WTC11 (cell line): ENCODE measurements around the gene CTNNA3. TPM values are rescaled to one million over a fixed set of nuclear protein-coding genes. Genes with fewer than 3 reads are reported as not detected.

ENCODE experiments used
- ATAC-seq: fragments of 200-7000 bp; cut with Tn5 transposase; 2 replicates; pipeline ENCODE4 v1.10.0; 2021; ENCODE audit warnings: mild to moderate bottlenecking, moderate library complexity
- CTCF ChIA-PET: fragments of 300-600 bp; sonication (Branson Sonifier 250); formaldehyde crosslinking; loops from one replicate; lab custom pipeline; 2021; ENCODE audit warnings: antibody characterized with exemption; lab: Charles Lee
- POLR2A ChIA-PET: fragments of 350-600 bp; sonication (Branson Sonifier 250); formaldehyde crosslinking; loops from one replicate; lab custom pipeline; 2021; ENCODE audit warnings: antibody characterized with exemption; lab: Charles Lee
- DNase-seq: peaks from one replicate; pipeline ENCODE4 v3.0.0; 2021; ENCODE audit warnings: low spot score
- H3K27ac Mint-ChIP-seq: 2 replicates; pipeline ENCODE4 v1.8.0; 2021; ENCODE audit warnings: mixed read lengths
- H3K27me3 Mint-ChIP-seq: 2 replicates; pipeline ENCODE4 v1.8.0; 2021; ENCODE audit warnings: low read depth, mild to moderate bottlenecking, moderate library complexity, mixed read lengths
- H3K36me3 Mint-ChIP-seq: 2 replicates; pipeline ENCODE4 v1.8.0; 2021; ENCODE audit warnings: mixed read lengths
- H3K4me1 Mint-ChIP-seq: 2 replicates; pipeline ENCODE4 v1.8.0; 2022; ENCODE audit warnings: mixed read lengths
- H3K4me3 Mint-ChIP-seq: 2 replicates; pipeline ENCODE4 v1.8.0; 2021; ENCODE audit warnings: mild to moderate bottlenecking, moderate library complexity, mixed read lengths
- H3K9me3 Mint-ChIP-seq: 2 replicates; pipeline ENCODE4 v1.8.0; 2021; ENCODE audit warnings: mixed read lengths
- CREB1 ChIP-seq: sonication (generic); formaldehyde crosslinking; IDR thresholded peaks from 2 replicates; pipeline ENCODE4 v1.8.0; 2023; ENCODE audit warnings: mild to moderate bottlenecking, missing genetic modification reagents
- EMX1 ChIP-seq: fragments of 250-450 bp; sonication (Bioruptor Pico); IDR thresholded peaks from 2 replicates; pipeline ENCODE4 v1.8.0; 2021; ENCODE audit warnings: mild to moderate bottlenecking
- GABPB1 ChIP-seq: sonication (generic); formaldehyde crosslinking; IDR thresholded peaks from 2 replicates; pipeline ENCODE4 v1.8.1; 2023; ENCODE audit warnings: mild to moderate bottlenecking, missing genetic modification reagents
- GRHL2 ChIP-seq: fragments of 250-450 bp; sonication (Bioruptor Pico); IDR thresholded peaks from 2 replicates; pipeline ENCODE4 v1.8.0; 2022; ENCODE audit warnings: mild to moderate bottlenecking, moderate library complexity; ENCODE audit not compliant: insufficient replicate concordance, severe bottlenecking
- GTF2I ChIP-seq: fragments of 250-450 bp; sonication (Bioruptor Pico); conservative IDR thresholded peaks from 2 replicates; pipeline ENCODE4 v1.4.0; 2021; ENCODE audit warnings: mild to moderate bottlenecking
- HMGA2 ChIP-seq: fragments of 250-450 bp; sonication (Bioruptor Pico); IDR thresholded peaks from 2 replicates; pipeline ENCODE4 v1.4.0; 2021; ENCODE audit warnings: mild to moderate bottlenecking, moderate library complexity
- JAZF1 ChIP-seq: fragments of 250-450 bp; sonication (Bioruptor Pico); IDR thresholded peaks from 2 replicates; pipeline ENCODE4 v1.9.0; 2021; ENCODE audit warnings: moderate library complexity, mild to moderate bottlenecking, inconsistent platforms
- JUN ChIP-seq: sonication (generic); formaldehyde crosslinking; IDR thresholded peaks from 2 replicates; pipeline ENCODE4 v1.8.0; 2023; ENCODE audit warnings: mild to moderate bottlenecking, missing genetic modification reagents
- PRRX2 ChIP-seq: fragments of 250-450 bp; sonication (Bioruptor Pico); IDR thresholded peaks from 2 replicates; pipeline ENCODE4 v1.8.0; 2021; ENCODE audit warnings: mild to moderate bottlenecking
- SMAD4 ChIP-seq: sonication (generic); formaldehyde crosslinking; IDR thresholded peaks from 2 replicates; pipeline ENCODE4 v1.8.0; 2022; ENCODE audit warnings: mild to moderate bottlenecking, missing genetic modification reagents
- SP1 ChIP-seq: sonication (generic); formaldehyde crosslinking; conservative IDR thresholded peaks from 2 replicates; pipeline ENCODE4 v1.8.1; 2022; ENCODE audit warnings: missing genetic modification reagents
- ZNF138 ChIP-seq: sonication (generic); formaldehyde crosslinking; conservative IDR thresholded peaks from 2 replicates; pipeline ENCODE4 v1.8.1; 2022; ENCODE audit warnings: mild to moderate bottlenecking, moderate library complexity, missing genetic modification reagents
- ZNF219 ChIP-seq: sonication (generic); formaldehyde crosslinking; IDR thresholded peaks from 2 replicates; pipeline ENCODE4 v1.8.0; 2023; ENCODE audit warnings: missing genetic modification reagents, mild to moderate bottlenecking, borderline replicate concordance
- total RNA-seq: library from RNA; stranded (reverse); gene quantifications from 3 replicates; pipeline ENCODE4 v1.2.3, GENCODE V29; 2021
- TF ChIP-seq, protein P1 (sequence below): sonication (generic); formaldehyde crosslinking; IDR thresholded peaks from 2 replicates; pipeline ENCODE4 v1.8.0; 2022; ENCODE audit warnings: mild to moderate bottlenecking, missing genetic modification reagents
- TF ChIP-seq, protein P2 (sequence below): sonication (generic); formaldehyde crosslinking; IDR thresholded peaks from 2 replicates; pipeline ENCODE4 v1.8.0; 2022; ENCODE audit warnings: missing genetic modification reagents
- TF ChIP-seq, protein P3 (sequence below): sonication (generic); formaldehyde crosslinking; IDR thresholded peaks from 2 replicates; pipeline ENCODE4 v1.8.0; 2023; ENCODE audit warnings: missing genetic modification reagents, mild to moderate bottlenecking, borderline replicate concordance
- TF ChIP-seq, protein P4 (sequence below): fragments of 250-450 bp; sonication (Bioruptor Pico); conservative IDR thresholded peaks from 2 replicates; pipeline ENCODE4 v1.9.0; 2021; ENCODE audit warnings: mild to moderate bottlenecking
- TF ChIP-seq, protein P5 (sequence below): fragments of 250-450 bp; sonication (Bioruptor Pico); IDR thresholded peaks from 2 replicates; pipeline ENCODE4 v2.1.2; 2022; ENCODE audit warnings: mild to moderate bottlenecking, moderate library complexity

Gene CTNNA3
- total RNA-seq, 1 experiment from 2014 or later, result 6.1 TPM

DNA sequence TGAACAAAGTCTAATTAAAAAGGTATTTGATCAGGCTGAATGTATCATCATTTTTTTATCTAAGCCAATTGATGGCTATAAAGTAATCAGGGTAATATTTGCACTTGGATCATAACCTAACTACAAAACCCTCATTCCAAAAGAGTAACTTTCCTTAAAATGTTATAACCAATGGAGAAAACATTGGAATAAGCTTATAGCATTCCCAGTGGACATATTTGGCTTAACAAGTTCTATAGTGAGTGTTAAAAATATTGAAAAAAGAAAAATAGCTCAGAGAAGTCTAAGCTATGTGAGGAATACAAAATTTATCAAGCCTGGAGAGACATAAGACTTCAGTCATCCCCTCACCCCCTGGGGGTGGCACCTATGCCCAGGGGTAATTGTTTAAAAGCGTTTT lies 411.4 kb downstream of the CTNNA3 start:
- ChIA-PET CTCF (interaction anchor here (0.6 to 2.0 kb wide), 5 partner anchors 21 to 359 kb away, joined by 3 to 7 read pairs (median 3); partner anchors contain the start of gene LRRTM3), POLR2A (no interaction called here)
- Mint-ChIP-seq H3K27ac (no peak overlapping the region), H3K27me3 (0 out of 2 replicates have a peak, but pooled peaks cover 2% of the 10 kb centered on the region), H3K36me3 (peaks cover 12% of the 10 kb centered on the region), H3K4me3 (no peak overlapping the region), H3K4me1 (peaks cover 37% of the 10 kb centered on the region)
- ATAC-seq (no peak), DNase-seq (no peak)
- TF ChIP-seq, protein P1, sequence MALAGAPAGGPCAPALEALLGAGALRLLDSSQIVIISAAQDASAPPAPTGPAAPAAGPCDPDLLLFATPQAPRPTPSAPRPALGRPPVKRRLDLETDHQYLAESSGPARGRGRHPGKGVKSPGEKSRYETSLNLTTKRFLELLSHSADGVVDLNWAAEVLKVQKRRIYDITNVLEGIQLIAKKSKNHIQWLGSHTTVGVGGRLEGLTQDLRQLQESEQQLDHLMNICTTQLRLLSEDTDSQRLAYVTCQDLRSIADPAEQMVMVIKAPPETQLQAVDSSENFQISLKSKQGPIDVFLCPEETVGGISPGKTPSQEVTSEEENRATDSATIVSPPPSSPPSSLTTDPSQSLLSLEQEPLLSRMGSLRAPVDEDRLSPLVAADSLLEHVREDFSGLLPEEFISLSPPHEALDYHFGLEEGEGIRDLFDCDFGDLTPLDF (CRISPR knock-in tag), result no peak
- TF ChIP-seq PRRX2 (no peak), ZNF138 (CRISPR knock-in tag) (no peak), GTF2I (no peak), SP1 (CRISPR knock-in tag) (no peak), EMX1 (CRISPR knock-in tag) (no peak), GRHL2 (CRISPR knock-in tag) (no peak)
- TF ChIP-seq, protein P2, sequence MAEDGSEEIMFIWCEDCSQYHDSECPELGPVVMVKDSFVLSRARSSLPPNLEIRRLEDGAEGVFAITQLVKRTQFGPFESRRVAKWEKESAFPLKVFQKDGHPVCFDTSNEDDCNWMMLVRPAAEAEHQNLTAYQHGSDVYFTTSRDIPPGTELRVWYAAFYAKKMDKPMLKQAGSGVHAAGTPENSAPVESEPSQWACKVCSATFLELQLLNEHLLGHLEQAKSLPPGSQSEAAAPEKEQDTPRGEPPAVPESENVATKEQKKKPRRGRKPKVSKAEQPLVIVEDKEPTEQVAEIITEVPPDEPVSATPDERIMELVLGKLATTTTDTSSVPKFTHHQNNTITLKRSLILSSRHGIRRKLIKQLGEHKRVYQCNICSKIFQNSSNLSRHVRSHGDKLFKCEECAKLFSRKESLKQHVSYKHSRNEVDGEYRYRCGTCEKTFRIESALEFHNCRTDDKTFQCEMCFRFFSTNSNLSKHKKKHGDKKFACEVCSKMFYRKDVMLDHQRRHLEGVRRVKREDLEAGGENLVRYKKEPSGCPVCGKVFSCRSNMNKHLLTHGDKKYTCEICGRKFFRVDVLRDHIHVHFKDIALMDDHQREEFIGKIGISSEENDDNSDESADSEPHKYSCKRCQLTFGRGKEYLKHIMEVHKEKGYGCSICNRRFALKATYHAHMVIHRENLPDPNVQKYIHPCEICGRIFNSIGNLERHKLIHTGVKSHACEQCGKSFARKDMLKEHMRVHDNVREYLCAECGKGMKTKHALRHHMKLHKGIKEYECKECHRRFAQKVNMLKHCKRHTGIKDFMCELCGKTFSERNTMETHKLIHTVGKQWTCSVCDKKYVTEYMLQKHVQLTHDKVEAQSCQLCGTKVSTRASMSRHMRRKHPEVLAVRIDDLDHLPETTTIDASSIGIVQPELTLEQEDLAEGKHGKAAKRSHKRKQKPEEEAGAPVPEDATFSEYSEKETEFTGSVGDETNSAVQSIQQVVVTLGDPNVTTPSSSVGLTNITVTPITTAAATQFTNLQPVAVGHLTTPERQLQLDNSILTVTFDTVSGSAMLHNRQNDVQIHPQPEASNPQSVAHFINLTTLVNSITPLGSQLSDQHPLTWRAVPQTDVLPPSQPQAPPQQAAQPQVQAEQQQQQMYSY, result no peak
- TF ChIP-seq, all 79 proteins: peak for 0
- H3K9me3 Mint-ChIP-seq, result peaks cover 15% of the 10 kb centered on the region

DNA sequence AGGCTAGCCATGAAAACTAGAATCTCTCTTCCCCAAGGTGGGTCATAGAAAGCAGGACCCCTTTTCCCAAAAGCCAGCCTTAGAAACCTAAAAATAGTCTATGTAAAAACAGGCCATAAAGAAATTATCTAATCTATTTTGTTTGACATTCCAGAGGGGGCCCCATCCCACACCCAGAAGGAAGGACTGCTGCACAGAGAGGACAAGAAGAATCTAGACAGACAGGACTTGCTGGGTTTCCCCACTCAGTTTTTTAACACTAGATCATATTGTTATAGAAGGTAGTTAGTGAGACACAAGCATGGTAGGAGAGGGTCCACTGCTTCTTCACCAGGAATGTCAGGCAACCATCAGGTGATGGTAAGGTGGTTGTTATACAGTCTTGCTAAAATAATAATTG lies 413.1 kb downstream of the CTNNA3 start:
- Mint-ChIP-seq H3K4me3 (no peak overlapping the region), H3K4me1 (peaks cover 53% of the 10 kb centered on the region), H3K27me3 (0 out of 2 replicates have a peak, but pooled peaks cover 2% of the 10 kb centered on the region), H3K36me3 (peaks cover 13% of the 10 kb centered on the region), H3K9me3 (peaks cover 15% of the 10 kb centered on the region), H3K27ac (no peak overlapping the region)
- DNase-seq (no peak), ATAC-seq (no peak)
- ChIA-PET CTCF (no interaction called here), POLR2A (no interaction called here)
- no peak for TF ChIP-seq JAZF1 (CRISPR knock-in tag)
- TF ChIP-seq, protein P3, sequence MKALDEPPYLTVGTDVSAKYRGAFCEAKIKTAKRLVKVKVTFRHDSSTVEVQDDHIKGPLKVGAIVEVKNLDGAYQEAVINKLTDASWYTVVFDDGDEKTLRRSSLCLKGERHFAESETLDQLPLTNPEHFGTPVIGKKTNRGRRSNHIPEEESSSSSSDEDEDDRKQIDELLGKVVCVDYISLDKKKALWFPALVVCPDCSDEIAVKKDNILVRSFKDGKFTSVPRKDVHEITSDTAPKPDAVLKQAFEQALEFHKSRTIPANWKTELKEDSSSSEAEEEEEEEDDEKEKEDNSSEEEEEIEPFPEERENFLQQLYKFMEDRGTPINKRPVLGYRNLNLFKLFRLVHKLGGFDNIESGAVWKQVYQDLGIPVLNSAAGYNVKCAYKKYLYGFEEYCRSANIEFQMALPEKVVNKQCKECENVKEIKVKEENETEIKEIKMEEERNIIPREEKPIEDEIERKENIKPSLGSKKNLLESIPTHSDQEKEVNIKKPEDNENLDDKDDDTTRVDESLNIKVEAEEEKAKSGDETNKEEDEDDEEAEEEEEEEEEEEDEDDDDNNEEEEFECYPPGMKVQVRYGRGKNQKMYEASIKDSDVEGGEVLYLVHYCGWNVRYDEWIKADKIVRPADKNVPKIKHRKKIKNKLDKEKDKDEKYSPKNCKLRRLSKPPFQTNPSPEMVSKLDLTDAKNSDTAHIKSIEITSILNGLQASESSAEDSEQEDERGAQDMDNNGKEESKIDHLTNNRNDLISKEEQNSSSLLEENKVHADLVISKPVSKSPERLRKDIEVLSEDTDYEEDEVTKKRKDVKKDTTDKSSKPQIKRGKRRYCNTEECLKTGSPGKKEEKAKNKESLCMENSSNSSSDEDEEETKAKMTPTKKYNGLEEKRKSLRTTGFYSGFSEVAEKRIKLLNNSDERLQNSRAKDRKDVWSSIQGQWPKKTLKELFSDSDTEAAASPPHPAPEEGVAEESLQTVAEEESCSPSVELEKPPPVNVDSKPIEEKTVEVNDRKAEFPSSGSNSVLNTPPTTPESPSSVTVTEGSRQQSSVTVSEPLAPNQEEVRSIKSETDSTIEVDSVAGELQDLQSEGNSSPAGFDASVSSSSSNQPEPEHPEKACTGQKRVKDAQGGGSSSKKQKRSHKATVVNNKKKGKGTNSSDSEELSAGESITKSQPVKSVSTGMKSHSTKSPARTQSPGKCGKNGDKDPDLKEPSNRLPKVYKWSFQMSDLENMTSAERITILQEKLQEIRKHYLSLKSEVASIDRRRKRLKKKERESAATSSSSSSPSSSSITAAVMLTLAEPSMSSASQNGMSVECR, result no peak
- TF ChIP-seq, protein P1 (CRISPR knock-in tag), result no peak

DNA sequence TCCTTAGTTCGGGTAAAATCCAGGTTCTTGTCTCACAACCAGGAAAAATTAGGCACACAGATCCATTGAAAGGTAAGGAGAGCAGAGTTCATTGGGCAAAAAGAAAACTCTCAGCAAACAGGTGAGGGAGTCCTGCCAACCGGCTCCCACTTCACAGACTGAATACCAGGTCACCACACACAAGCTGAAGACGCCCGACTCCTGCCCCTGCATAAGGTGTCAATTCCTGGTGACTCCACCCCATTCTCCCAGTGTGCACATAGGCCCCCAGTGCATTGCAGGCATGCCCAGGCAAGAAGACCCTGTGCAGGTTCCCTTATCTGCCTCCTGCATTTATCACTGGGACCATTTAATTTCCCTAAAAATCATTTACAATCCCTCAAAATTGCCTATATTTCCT lies 415.6 kb downstream of the CTNNA3 start:
- DNase-seq (peak; percentile 15), ATAC-seq (peak; percentile 79)
- Mint-ChIP-seq H3K27me3 (0 out of 2 replicates have a peak, but pooled peaks cover 2% of the 10 kb centered on the region), H3K36me3 (peaks cover 13% of the 10 kb centered on the region), H3K9me3 (peaks cover 15% of the 10 kb centered on the region), H3K27ac (peak overlapping the region; percentile 79), H3K4me1 (peaks cover 55% of the 10 kb centered on the region), H3K4me3 (peak overlapping the region; percentile 38)
- ChIA-PET CTCF (no interaction called here), POLR2A (no interaction called here)
- no peak for TF ChIP-seq HMGA2
- TF ChIP-seq, protein P4, sequence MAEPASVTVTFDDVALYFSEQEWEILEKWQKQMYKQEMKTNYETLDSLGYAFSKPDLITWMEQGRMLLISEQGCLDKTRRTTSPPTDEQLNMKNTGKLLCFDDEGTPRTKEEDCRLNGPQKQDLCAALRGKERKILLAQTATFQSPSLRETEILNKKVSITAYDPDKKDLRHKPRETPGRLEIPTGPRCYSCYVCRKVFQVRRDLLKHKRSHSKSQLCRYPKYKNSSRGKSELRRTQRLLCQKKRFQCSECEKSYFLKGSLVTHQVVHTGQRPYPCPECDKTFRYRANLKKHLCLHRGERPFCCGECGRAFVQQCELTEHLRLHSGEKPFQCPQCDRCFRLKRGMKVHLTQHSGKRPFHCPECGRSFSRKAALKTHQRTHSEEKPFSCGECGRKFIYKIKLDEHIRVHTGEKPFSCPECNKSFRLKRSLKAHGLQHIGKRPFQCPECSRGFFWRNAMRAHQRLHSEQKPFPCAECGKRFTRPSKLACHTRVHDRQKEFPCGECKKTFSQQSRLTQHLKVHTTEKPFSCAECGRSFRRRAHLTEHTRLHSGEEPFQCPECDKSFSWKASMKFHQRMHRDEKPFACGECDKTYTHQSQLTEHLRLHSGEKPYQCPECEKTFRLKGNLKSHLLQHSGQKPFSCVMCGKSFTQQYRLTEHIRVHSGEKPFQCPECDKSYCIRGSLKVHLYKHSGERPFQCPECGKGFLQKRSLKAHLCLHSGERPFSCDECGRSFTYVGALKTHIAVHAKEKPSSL (CRISPR knock-in tag), result no peak
- TF ChIP-seq, protein P5, sequence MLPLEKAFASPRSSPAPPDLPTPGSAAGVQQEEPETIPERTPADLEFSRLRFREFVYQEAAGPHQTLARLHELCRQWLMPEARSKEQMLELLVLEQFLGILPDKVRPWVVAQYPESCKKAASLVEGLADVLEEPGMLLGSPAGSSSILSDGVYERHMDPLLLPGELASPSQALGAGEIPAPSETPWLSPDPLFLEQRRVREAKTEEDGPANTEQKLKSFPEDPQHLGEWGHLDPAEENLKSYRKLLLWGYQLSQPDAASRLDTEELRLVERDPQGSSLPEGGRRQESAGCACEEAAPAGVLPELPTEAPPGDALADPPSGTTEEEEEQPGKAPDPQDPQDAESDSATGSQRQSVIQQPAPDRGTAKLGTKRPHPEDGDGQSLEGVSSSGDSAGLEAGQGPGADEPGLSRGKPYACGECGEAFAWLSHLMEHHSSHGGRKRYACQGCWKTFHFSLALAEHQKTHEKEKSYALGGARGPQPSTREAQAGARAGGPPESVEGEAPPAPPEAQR (CRISPR knock-in tag), result no peak
- TF ChIP-seq SMAD4 (CRISPR knock-in tag), result no peak
- no peak for TF ChIP-seq GRHL2 (CRISPR knock-in tag)
- no peak for TF ChIP-seq JUN (CRISPR knock-in tag)
- TF ChIP-seq ZNF219 (CRISPR knock-in tag), result no peak
- no peak for TF ChIP-seq GABPB1 (CRISPR knock-in tag)
- no peak for TF ChIP-seq CREB1 (CRISPR knock-in tag)
